ENCODE measurements around the gene PAIP1.

DNA sequence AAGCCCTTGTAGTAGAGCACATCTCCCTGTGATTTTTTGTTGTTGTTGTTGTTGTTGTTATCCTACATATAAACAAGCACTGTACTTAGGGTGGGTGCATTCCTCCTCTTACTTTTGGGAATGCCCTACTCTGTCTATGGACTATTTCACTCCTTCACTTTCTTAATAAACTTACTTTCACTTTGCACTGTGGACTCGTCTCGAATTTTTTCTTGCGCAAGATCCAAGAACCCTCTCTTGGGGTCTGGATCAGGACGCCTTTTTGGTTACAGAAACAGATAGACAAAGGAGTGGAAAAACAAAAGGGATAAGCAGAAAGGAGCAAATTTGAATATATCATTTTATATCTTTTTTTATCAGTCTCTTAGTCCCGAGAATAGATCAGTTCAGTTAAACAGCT lies 14.4 kb upstream of the PAIP1 start:
- TF ChIP-seq POLR2A (IDR thresholded peaks at IDR 0.05; ENCODE audit: low read length) (no peak), GATA1 (IDR thresholded peaks at IDR 0.05; ENCODE audit: low read depth, low read length) (no peak)
